GM19351 (cell line): Measurements from ENCODE around the gene NELL1.
"Not testable (repeated sequence)": the region's sequence is repeated elsewhere in the genome, so short reads cannot be mapped to it uniquely, and the experiment has no call there.

Experiments
- ATAC-seq: cut with Tn5 transposase; IDR thresholded peaks from one replicate; pipeline ENCODE4 v1.9.1; 2021; ENCODE audit warnings: mild to moderate bottlenecking, moderate library complexity; ENCODE audit not compliant: unreplicated experiment

NELL1 gene

GRCh38 chr11:20762980-20763379 lies 93.6 kb downstream of the NELL1 start:
- no peak for ATAC-seq

DNA sequence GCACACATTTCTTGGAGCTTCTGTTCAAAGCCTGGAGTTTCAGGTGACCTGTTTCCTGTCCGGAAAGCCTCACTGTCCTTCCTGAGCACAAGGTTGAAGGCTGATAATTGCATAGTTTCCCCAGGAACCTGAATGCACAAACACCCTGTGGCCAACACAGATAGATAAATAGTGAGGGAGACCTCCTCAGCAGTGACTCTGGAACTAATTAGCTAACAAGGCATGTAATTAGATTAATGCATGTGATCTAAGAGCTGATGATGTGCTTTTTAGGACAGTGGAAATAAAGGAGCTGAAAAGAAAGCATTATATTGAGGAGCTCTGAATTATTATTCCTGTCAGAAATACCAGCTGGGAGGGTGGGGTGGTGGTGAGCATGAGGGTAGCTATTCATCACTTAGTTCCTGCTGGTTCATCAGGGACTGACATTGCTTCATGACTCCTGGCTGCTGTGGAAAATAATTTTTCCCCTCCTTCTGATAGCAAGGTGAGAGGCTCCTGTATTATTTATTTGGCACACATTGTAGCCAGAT lies 101.1 kb downstream of the NELL1 start:
- ATAC-seq = no peak

DNA sequence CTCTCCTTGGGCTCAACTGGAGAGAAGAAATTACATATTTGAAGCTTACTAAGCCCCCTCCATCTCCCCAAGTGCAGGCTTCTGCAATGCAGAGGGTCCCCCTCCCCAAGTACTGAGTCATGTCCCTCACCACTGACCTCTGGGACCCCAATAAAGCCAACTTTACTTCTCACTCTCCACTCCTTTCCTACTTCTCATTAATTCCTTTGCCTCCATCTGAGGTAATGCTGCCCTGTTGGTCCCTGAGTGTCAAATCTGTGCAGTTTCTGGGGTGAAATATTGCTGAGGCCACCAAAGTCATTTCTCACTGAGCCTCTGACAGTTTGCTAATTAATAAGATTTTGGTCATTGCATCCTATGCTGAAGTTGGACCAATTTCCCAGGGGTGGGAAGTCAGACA lies 101.6 kb downstream of the NELL1 start:
- no peak for ATAC-seq

DNA sequence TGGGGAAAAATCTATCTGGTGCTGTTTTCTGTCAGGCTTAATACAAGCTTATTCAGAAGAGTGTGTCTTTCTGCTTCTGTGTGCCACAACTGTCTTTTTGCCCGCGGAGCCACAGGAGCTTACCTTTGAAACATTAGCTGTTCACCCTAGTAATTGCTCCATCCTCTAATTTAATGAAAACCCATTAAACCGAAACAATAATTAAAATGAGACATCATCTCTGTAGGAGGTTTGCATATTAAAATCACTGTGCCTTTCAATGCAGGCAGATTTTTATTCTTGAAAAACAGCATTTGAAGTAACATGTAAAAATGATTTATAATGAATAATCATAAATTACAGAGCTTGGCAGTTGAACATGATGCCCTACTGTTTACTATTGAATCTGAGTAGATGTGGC lies 102.3 kb downstream of the NELL1 start:
- no peak for ATAC-seq

GRCh38 chr11:20775331-20775730 lies 105.9 kb downstream of the NELL1 start:
- no peak for ATAC-seq

GRCh38 chr11:20782775-20783174 lies 113.4 kb downstream of the NELL1 start:
- ATAC-seq = no peak

DNA sequence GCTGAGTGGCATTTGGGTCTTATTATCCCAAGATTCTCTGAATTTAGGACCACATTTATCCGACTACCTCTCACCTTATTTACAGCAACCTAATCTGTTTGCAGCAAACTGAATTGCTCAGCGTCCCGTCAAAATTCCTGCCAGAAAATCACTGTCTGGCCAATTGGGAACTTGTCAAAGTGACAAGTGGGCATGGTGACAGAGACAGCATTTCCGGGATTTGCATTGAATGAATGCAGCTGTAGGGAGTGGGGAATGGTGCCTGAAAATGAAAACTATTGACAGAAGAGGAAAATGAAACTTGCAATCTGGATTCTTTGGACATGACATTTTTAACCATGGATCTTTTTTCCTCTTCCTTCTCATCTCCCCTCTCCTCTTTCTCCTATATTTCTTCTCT lies 113.8 kb downstream of the NELL1 start:
- no peak for ATAC-seq

DNA sequence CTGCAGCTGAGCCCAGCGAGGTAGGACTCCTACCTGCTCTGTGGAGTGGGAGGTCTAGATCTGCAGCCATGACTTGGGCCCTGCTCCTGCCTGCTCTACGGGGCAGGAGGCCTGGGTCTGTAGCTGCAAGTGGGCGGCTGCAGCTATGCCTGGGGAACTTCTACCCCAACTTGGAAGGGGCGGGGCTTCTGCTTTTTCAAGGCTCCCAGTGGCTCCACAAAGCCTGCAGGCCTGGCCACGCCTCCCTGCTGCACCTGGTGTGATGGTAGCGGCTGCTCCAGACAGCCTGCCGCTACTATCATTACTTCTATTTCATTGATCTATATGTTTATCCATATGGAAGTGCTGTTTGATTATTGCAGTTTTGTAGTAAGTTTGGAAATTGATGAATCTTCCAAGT lies 121.2 kb downstream of the NELL1 start:
- ATAC-seq = no peak

GRCh38 chr11:20795005-20795404 lies 125.6 kb downstream of the NELL1 start:
- ATAC-seq = no peak

DNA sequence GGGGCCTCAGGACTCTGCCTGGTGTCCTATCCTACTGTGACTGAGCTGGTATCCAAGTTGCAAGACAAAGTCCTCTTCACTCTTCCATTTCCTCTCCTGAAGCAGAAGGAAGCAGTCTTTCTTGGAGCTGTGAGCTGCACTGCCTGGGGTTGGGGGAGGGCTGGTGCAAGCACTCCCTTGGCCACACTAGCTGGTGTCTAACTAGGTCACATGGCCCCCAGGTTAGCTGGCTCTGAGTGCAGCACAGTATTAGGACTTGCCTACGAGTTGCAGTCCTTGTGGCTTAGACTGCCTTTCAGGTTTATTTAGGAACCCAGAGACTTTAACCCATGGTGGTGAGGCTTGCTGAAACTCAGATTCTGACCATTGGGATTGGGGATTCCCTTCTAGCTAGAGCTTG lies 138.9 kb downstream of the NELL1 start:
- ATAC-seq = no peak

DNA sequence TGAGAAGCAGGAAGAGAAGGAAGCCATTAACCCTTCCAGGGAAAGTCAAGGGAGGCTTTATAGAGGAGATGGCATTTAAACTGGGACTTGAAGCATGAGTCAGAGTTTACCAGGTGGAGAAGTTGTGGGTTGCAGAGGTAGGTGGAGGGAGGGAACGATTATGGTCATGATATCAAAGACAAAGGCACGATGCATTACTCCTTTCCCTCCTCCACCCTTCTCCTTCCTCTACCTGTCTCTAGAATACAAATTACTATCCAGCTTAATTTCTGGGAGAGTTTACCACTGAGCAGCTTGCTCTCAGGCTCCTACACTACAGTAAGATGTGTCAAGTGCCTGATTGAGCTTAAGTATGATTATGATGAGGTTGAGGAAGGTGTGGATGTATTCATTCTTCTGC lies 151.7 kb downstream of the NELL1 start:
- no peak for ATAC-seq

DNA sequence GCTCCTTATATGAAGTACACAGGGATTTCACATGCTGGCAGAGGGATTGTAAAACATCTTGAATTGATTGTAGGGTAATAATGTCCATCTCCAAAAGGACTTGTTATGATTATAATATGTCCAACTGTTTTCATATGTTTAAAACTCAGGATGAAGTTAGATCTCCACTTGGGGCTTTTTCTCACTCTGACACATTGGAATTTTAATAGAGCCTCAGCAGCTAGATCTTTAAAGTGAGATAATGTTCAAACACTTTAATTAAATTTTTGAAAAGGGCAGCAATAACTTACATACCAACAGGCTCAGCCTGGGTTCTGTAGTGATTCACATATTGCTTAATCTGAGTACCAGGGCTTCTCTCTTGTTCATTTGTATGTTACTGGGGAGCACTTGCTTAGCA lies 152.1 kb downstream of the NELL1 start:
- ATAC-seq = no peak

DNA sequence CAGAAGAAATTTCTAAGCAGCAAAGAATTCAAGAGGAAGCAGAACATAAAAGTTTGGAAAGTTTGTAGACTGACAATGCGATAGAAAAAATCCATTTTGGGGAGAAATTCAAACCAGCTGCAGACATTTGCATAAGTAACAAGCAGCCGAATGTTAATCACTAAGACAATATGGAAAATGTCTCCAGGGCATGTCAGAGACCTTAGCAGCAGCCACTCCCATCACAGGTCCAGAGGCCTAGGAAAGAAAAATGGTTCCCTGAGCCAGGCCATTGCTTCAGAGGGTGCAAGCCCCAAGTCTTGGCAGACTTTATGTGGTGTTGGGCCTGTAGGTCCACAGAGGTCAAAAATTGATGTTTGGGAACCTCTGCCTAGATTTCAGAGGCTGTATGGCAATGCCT lies 155.4 kb downstream of the NELL1 start:
- ATAC-seq = no peak

DNA sequence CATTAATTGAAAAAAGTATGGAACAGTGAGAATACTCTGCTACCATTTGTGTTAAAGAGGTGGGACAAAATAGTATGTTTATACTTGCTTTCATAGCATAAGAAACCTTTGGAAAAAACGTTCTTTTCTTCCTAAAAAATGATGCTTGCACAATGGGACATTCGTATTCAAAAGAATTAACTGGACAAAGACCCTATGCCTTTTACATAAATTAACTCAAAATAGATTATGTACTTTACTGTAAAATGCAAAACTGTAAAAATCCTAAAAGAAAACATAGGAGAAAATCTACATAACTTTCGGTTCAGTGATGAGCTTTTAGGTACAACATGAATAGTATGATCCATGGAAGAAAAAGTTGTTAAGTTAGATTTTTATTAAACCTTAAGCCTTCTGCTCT lies 166.2 kb downstream of the NELL1 start:
- ATAC-seq = no peak

GRCh38 chr11:20839231-20839630 lies 169.8 kb downstream of the NELL1 start:
- ATAC-seq = no peak

- no peak for ATAC-seq
Observed at GRCh38 chr11:20840341-20840740, 171.0 kb downstream of the NELL1 start.

DNA sequence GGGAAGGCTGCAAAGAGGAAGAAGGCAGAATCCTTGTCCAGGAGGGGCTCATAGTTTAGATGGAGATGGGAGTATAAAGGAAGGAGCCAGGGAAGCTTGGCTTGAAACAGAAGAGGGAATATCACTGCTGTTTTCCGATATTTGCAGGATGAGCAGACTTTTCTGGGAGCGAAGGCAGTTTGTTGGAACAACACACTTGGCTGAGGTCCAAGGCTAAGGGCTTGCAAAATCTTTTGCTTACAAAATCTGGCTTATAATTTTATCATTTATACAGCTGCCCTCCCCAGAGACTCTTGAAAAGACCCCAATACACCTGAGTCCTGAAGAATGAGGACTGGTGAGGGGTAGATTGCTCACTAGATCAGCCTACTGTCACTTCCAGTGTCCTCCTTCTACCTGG lies 174.8 kb downstream of the NELL1 start:
- ATAC-seq = no peak

DNA sequence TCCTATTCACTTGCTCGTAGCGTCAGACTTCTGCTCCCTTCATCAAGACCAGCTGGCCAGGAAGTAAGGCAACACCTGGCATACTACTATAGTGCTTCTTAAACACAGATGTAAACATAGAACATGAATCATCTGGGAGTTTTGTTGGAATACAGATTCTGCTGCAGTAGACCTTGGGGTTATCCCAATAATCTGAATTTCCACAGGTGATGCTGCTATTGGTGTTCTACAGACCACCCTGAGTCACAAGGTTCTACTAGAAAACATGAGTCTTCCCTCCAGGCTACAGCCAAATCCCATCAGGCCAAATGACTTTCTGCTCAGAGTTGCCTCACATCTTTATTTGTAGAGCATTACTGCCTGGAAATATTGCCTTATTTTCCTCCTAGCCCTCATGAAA lies 175.2 kb downstream of the NELL1 start:
- ATAC-seq = no peak

GRCh38 chr11:20854215-20854955 lies 185.0 kb downstream of the NELL1 start:
- ATAC-seq = no peak

- ATAC-seq = no peak
Observed at GRCh38 chr11:20861322-20861721, 191.9 kb downstream of the NELL1 start.

- not testable (repeated sequence) for ATAC-seq
Observed at GRCh38 chr11:20862263-20862662, 192.9 kb downstream of the NELL1 start.

DNA sequence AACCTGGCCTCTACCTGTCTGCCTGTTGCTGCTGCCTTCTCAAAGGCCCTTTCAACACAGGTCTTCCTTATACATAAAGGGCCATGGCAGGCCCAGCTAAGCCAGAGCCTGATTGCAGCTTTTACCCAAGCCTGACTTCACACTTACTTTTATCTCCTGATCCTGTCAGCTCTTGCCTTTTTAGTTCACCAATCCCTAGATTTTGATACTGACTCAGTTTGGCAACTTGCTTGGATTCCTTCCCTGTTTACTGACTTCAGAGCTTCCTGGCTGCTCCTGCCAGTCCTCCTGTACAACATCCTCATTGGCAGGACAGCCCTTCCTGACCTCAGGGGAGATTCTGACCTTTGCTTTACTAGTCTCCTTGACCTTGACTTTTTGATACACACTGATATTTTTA lies 195.2 kb downstream of the NELL1 start:
- no peak for ATAC-seq

DNA sequence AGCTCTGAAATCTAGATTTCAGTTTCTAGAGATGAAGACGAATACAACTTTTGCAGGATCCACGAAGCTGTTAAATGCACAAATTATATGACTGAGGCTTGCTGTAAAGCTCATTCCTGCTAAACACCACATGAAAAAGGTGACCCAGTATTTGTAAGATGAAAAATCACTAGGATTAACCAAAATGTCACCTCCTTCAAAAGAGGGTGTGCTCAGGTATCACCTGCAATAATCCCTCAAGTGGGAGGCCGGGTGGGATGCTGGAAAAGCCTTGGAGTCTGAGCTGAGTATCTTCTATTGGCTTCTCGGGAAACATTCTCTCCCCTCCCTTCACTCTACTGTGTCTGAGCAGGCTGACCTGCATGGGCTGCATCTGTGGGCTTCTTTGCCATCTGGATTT lies 195.8 kb downstream of the NELL1 start:
- ATAC-seq = no peak
